Fibroblast of villous mesenchyme (primary cell): Measurements from ENCODE around the gene CAMK2A. TPM values are rescaled to one million over a fixed set of nuclear protein-coding genes. Genes with fewer than 3 reads are reported as not detected.

Experiments used
- DNase-seq: peaks from one replicate; pipeline ENCODE4 v3.0.0-alpha.2; 2010; ENCODE audit warnings: low read depth
- H3K4me3 ChIP-seq: 2 replicates; pipeline ENCODE4 v1.5.1; 2011; ENCODE audit warnings: low read depth, mild to moderate bottlenecking, low read length
- total RNA-seq: library from RNA; depleted of rRNA; stranded (reverse); fragments of >200 nt; gene quantifications from 2 replicates; pipeline ENCODE4 v1.2.3, GENCODE V29; 2012
- TF ChIP-seq, protein P1 (sequence below): IDR thresholded peaks from 2 replicates; pipeline ENCODE4 v1.5.1; 2012; ENCODE audit warnings: low read depth, mild to moderate bottlenecking, low read length; ENCODE audit not compliant: insufficient read depth

CAMK2A gene
- total RNA-seq, 1 donor = 1.3 TPM

DNA sequence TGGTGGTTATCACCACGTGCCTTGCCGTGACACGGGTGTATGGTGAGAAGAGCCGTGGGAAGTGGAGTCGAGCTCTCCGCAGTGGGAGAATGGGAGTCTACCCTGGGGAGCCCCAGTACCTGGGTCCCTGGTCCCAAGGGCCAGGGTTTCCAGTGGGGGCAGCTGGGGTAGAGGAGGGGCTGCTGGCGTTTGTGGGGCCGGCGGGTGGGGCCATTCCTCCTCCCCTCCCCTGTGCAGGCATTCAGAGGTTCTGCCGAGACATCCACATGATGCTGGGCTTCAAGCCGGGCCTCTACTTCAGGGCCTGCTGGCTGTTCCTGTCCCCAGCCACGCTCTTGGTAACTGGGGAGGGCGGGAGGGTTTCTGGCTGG lies 85.0 kb downstream of the CAMK2A start:
- no peak overlapping the region for H3K4me3 ChIP-seq
- no peak for DNase-seq
- TF ChIP-seq, protein P1, sequence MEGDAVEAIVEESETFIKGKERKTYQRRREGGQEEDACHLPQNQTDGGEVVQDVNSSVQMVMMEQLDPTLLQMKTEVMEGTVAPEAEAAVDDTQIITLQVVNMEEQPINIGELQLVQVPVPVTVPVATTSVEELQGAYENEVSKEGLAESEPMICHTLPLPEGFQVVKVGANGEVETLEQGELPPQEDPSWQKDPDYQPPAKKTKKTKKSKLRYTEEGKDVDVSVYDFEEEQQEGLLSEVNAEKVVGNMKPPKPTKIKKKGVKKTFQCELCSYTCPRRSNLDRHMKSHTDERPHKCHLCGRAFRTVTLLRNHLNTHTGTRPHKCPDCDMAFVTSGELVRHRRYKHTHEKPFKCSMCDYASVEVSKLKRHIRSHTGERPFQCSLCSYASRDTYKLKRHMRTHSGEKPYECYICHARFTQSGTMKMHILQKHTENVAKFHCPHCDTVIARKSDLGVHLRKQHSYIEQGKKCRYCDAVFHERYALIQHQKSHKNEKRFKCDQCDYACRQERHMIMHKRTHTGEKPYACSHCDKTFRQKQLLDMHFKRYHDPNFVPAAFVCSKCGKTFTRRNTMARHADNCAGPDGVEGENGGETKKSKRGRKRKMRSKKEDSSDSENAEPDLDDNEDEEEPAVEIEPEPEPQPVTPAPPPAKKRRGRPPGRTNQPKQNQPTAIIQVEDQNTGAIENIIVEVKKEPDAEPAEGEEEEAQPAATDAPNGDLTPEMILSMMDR = no peak

DNA sequence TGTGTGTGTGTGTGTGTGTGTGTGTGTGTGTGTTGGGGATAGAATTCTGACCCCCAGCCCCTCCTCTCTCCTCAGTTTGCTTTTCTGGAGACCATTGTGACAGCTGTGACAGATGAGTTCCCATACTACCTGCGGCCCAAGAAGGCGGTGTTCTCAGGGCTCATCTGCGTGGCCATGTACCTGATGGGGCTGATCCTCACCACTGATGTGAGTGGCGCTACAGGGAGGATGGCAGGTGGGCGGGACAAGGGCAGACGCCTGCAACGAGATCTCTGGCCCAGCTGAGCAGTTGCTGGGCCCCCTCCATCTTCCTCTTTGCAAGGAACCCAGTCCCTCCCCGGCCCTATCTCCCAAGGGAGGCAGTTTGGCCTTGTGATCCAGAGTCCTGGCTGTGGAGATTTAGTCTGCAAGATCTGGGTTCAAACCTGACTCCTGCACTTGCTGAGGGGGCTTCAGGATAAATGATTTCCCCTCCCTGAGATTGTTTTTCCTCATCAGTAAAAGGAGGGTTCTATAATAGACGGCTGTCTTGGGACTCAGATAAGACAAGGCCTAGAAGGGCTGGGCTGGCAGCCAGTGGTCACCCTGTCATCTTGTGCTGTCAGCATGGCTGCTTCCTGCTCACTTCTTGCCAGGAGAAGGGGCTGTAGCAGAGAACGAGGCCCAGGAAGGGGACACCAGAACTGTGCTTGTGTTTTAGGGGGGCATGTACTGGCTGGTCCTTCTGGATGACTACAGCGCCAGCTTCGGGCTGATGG lies 85.6 kb downstream of the CAMK2A start:
- no peak for DNase-seq
- no peak overlapping the region for H3K4me3 ChIP-seq
- TF ChIP-seq, protein P1 = no peak

DNA sequence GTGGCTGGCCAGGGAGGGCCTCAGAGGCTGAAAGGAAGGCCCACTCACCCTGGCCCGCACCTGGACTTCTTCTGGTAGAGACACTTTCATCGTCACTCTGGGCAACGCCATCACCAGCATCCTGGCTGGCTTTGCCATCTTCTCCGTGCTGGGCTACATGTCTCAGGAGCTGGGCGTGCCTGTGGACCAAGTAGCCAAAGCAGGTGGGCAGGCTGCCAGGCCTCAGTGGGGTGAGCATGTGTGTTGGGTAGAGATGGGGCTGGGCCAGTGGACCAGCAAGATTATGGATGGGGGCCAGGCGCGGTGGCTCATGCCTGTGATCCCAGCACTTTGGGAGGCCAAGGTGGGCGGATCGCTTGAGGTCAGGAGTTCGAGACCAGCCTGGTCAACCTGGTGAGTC lies 87.1 kb downstream of the CAMK2A start:
- H3K4me3 ChIP-seq = no peak overlapping the region
- no peak for DNase-seq

DNA sequence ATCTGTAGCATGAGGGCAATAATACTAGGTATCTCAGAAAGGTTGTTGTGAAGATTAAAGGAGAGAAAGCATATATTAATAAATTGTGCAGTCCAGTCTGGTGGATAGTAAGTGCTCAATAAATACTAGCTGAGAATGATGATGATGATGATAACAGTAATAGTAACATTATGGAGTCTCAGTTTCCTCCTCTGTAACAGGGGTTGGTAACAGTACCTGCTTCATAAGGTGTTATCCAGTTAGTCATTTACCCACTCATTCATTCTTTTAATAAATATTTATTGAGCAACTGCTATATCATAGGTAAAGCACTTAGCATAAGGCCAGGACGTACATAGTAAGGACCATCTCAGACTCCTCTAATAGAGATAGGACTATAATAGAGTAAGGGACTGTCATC lies 92.1 kb downstream of the CAMK2A start:
- DNase-seq = no peak
- TF ChIP-seq, protein P1 = no peak
- no peak overlapping the region for H3K4me3 ChIP-seq

More for the DNA sequence above, 87.1 kb downstream of the CAMK2A start:
- TF ChIP-seq, protein P1 = no peak

DNA sequence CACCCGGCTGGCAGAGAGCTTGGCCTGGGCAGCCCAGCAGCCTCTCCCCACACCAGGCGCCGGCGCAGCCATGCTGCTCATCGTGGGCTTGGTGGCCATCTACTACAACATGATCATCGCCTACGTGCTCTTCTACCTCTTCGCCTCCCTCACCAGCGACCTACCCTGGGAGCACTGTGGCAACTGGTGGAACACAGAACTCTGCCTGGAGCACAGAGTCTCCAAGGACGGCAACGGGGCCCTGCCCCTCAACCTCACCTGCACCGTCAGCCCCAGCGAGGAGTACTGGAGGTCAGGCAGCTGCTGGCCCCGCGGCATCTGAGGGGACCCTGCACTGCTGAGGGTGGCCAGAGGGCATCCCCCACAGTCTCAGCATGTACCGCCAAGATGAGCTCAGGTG lies 92.6 kb downstream of the CAMK2A start:
- H3K4me3 ChIP-seq = no peak overlapping the region
- TF ChIP-seq, protein P1 = no peak
- DNase-seq = no peak

DNA sequence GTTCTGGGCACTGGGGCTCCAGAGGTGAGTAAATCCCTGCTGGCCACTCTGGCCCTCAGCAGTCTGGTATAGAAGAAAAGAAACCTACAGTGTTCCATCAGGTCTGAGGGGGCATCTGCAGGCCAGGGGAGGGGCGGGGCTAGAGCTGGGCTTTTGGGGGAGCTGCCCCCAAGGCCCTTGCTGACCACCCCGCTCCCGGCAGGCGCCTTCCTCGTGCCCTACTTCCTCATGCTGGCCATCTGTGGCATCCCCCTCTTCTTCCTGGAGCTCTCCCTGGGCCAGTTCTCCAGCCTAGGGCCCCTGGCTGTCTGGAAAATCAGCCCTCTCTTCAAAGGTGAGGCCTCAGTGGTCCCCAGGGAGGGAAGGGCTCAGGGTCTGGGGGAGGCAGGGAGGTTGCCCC lies 93.1 kb downstream of the CAMK2A start:
- DNase-seq = no peak
- no peak overlapping the region for H3K4me3 ChIP-seq
- TF ChIP-seq, protein P1 = no peak
